T-helper 2 cell (primary cell): Measurements from ENCODE around the gene MANBA.

Experiments
- DNase-seq, 5 experiments: peaks; one replicate each; pipeline versions ENCODE4 v3.0.0 to v3.0.0-alpha.2; 2012 to 2022

Gene MANBA

GRCh38 chr4:102586002-102586643 is 174.6 kb downstream of the MANBA start:
- peak in 1 of 5 experiments; percentile 32 for DNase-seq

DNA sequence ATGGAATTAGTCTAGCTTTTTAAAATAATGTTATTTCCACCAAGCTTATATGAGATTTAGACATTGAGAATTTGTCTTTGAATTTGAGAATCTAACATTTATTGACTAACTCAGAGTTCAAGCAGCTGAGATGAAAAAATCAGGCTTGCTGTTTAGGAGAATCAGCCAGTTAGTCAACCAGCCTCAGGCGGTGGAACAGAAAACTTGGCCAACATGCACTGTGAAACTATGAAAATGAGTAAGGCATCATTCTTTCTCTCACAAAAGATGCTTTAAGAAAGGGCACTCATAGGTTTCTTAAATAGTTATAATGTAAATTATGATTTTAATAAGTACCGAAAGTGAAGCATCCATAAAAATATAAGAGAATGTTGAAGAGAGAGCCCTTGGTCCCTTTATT is 175.4 kb downstream of the MANBA start:
- DNase-seq = peak in 1 of 5 experiments; percentile 55

DNA sequence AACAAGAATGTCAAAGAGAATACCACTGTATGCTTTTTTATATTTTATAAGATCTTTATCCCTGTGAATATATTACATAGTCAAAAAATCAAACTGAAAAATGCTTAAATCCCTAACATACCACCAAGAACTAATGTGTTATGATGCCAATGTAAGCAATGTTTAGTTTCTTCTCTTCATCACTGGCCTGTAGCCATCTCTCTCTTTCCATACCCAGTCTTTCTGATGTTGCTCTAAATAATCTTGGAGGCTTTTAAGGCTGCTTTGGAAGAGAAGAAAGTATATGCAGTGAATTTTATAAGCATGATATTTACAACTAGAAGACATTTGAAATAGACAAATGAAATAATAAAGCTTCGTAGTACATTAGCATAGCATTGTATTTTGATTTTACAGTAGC is 176.7 kb downstream of the MANBA start:
- no peak for DNase-seq
